HCT116 (cell line): ENCODE measurements around the gene TMPRSS9.

Source experiments
- CBX3 ChIP-seq: IDR thresholded peaks from 2 replicates; pipeline ENCODE4 v1.6.1; 2012; ENCODE audit warnings: low read depth
- CEBPB ChIP-seq: IDR thresholded peaks from 2 replicates; pipeline ENCODE4 v1.6.1; 2012; ENCODE audit warnings: low read depth
- CTCF ChIP-seq, 3 experiments: fragments of 200-600 bp in 1 of 3; sonication (generic) in 1 of 3; IDR thresholded peaks in 2 of 3; conservative IDR thresholded peaks in 1 of 3; 2 replicates each; pipeline ENCODE4 v1.5.1; 2012 to 2017; ENCODE audit warnings: low read depth in 2 of 3, low read length in 2 of 3, antibody characterized with exemption in 1 of 3, borderline replicate concordance in 1 of 3, control low read depth in 1 of 3, mild to moderate bottlenecking in 1 of 3, mixed read lengths in 1 of 3, mixed run types in 1 of 3, moderate library complexity in 1 of 3; ENCODE audit not compliant: insufficient read depth in 1 of 3
- EZH2 ChIP-seq: fragments of 200-600 bp; sonication (generic); IDR thresholded peaks from 2 replicates; pipeline ENCODE4 v1.6.1; 2017; ENCODE audit warnings: antibody characterized with exemption, mixed run types
- MAX ChIP-seq: IDR thresholded peaks from 2 replicates; pipeline ENCODE4 v1.6.1; 2012
- POLR2A ChIP-seq: IDR thresholded peaks from 2 replicates; pipeline ENCODE4 v1.7.0; 2011; ENCODE audit warnings: borderline replicate concordance; ENCODE audit not compliant: insufficient read depth, insufficient read length; ENCODE audit errors: extremely low read depth
- RAD21 ChIP-seq: IDR thresholded peaks from 2 replicates; pipeline ENCODE4 v1.6.1; 2012; ENCODE audit warnings: low read depth, mild to moderate bottlenecking
- REST ChIP-seq: IDR thresholded peaks from 2 replicates; pipeline ENCODE4 v1.6.1; 2012; ENCODE audit warnings: low read depth
- TCF7L2 ChIP-seq: IDR thresholded peaks from 2 replicates; pipeline ENCODE4 v1.7.0; 2011; ENCODE audit warnings: borderline replicate concordance, inconsistent platforms; ENCODE audit not compliant: insufficient read depth, insufficient read length; ENCODE audit errors: extremely low read depth
- ZBTB33 ChIP-seq: IDR thresholded peaks from 2 replicates; pipeline ENCODE4 v1.6.1; 2011; ENCODE audit warnings: mild to moderate bottlenecking, low read length, moderate library complexity; ENCODE audit not compliant: insufficient replicate concordance; ENCODE audit errors: extremely low read depth

GRCh38 chr19:2434267-2434666 lies 74.2 kb downstream of the TMPRSS9 start:
- no peak for TF ChIP-seq POLR2A
- no peak for TF ChIP-seq CTCF (IDR thresholded peaks at IDR 0.05 in 2 of 3, conservative IDR thresholded peaks at IDR 0.05 in 1 of 3; ENCODE audit: borderline replicate concordance in 1 of 3, insufficient read depth in 1 of 3, low read depth in 2 of 3, low read length in 2 of 3)
- TF ChIP-seq RAD21, result no peak
- no peak for TF ChIP-seq EZH2
- no peak for TF ChIP-seq MAX
- no peak for TF ChIP-seq CBX3
- no peak for TF ChIP-seq REST
- TF ChIP-seq CEBPB, result no peak
- no peak for TF ChIP-seq TCF7L2
- TF ChIP-seq ZBTB33, result no peak
